ENCODE data around the gene POLQ. TPM values are rescaled to one million over a fixed set of nuclear protein-coding genes. Genes with fewer than 3 reads are reported as not detected.

Gene POLQ
- total and polyA plus RNA-seq, 9 of the 15 experiments (the other 6 are each of a cell fraction or from before 2014, with no cell fraction given) = 1.5 to 19.0 (median 8.8) TPM

DNA sequence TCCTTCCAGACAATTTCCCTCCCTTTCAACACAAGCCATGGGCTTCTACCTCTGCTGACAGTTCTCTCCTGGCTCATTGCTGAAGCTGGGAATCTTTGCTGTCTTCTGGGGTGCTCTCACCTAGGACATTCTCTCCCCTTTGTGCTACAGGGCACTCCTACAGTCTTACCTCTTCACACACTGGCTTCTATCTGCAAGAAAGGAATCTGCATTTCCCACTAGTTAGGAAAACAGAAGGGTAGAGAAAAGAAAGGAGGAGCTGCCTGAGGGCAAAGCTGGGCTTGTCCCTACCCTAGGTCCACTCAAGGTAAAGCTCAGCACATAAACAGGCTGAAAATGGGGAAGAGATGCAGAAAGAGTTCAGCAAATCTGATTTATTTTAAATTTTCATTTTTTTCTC lies 16.4 kb upstream of the POLQ start:
- TF ChIP-seq ZKSCAN3 (CRISPR knock-in tag; IDR thresholded peaks at IDR 0.05) = no peak
- TF ChIP-seq CHD1 (IDR thresholded peaks at IDR 0.05; ENCODE audit: low read length) = no peak
- no peak for TF ChIP-seq EGR1 (conservative IDR thresholded peaks at IDR 0.05)
- no peak for TF ChIP-seq ZNF311 (CRISPR knock-in tag; IDR thresholded peaks at IDR 0.05)
- no peak for TF ChIP-seq ZNF583 (CRISPR knock-in tag; IDR thresholded peaks at IDR 0.05)
- TF ChIP-seq MTF1 (CRISPR knock-in tag; IDR thresholded peaks at IDR 0.05; ENCODE audit: borderline replicate concordance) = no peak
- no peak for TF ChIP-seq SMAD4 (CRISPR knock-in tag; conservative IDR thresholded peaks at IDR 0.05)
- TF ChIP-seq, protein P1, sequence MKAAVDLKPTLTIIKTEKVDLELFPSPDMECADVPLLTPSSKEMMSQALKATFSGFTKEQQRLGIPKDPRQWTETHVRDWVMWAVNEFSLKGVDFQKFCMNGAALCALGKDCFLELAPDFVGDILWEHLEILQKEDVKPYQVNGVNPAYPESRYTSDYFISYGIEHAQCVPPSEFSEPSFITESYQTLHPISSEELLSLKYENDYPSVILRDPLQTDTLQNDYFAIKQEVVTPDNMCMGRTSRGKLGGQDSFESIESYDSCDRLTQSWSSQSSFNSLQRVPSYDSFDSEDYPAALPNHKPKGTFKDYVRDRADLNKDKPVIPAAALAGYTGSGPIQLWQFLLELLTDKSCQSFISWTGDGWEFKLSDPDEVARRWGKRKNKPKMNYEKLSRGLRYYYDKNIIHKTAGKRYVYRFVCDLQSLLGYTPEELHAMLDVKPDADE (conservative IDR thresholded peaks at IDR 0.05; ENCODE audit: control insufficient read depth, low read depth, low read length) = no peak
- TF ChIP-seq, protein P2, sequence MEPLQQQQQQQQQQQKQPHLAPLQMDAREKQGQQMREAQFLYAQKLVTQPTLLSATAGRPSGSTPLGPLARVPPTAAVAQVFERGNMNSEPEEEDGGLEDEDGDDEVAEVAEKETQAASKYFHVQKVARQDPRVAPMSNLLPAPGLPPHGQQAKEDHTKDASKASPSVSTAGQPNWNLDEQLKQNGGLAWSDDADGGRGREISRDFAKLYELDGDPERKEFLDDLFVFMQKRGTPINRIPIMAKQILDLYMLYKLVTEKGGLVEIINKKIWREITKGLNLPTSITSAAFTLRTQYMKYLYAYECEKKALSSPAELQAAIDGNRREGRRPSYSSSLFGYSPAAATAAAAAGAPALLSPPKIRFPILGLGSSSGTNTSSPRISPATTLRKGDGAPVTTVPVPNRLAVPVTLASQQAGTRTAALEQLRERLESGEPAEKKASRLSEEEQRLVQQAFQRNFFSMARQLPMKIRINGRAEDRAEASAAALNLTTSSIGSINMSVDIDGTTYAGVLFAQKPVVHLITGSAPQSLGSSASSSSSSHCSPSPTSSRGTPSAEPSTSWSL (CRISPR knock-in tag; IDR thresholded peaks at IDR 0.05; ENCODE audit: borderline replicate concordance) = no peak
- TF ChIP-seq, protein P3, sequence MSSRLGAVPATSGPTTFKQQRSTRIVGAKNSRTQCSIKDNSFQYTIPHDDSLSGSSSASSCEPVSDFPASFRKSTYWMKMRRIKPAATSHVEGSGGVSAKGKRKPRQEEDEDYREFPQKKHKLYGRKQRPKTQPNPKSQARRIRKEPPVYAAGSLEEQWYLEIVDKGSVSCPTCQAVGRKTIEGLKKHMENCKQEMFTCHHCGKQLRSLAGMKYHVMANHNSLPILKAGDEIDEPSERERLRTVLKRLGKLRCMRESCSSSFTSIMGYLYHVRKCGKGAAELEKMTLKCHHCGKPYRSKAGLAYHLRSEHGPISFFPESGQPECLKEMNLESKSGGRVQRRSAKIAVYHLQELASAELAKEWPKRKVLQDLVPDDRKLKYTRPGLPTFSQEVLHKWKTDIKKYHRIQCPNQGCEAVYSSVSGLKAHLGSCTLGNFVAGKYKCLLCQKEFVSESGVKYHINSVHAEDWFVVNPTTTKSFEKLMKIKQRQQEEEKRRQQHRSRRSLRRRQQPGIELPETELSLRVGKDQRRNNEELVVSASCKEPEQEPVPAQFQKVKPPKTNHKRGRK (tag; IDR thresholded peaks at IDR 0.05) = no peak
- TF ChIP-seq, protein P4, sequence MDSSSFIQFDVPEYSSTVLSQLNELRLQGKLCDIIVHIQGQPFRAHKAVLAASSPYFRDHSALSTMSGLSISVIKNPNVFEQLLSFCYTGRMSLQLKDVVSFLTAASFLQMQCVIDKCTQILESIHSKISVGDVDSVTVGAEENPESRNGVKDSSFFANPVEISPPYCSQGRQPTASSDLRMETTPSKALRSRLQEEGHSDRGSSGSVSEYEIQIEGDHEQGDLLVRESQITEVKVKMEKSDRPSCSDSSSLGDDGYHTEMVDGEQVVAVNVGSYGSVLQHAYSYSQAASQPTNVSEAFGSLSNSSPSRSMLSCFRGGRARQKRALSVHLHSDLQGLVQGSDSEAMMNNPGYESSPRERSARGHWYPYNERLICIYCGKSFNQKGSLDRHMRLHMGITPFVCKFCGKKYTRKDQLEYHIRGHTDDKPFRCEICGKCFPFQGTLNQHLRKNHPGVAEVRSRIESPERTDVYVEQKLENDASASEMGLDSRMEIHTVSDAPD (CRISPR knock-in tag; IDR thresholded peaks at IDR 0.05) = no peak
- no peak for TF ChIP-seq ZBED1 (IDR thresholded peaks at IDR 0.05)
- no peak for TF ChIP-seq FOXK1 (CRISPR knock-in tag; IDR thresholded peaks at IDR 0.05; ENCODE audit: borderline replicate concordance)
- TF ChIP-seq, protein P5, sequence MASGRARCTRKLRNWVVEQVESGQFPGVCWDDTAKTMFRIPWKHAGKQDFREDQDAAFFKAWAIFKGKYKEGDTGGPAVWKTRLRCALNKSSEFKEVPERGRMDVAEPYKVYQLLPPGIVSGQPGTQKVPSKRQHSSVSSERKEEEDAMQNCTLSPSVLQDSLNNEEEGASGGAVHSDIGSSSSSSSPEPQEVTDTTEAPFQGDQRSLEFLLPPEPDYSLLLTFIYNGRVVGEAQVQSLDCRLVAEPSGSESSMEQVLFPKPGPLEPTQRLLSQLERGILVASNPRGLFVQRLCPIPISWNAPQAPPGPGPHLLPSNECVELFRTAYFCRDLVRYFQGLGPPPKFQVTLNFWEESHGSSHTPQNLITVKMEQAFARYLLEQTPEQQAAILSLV (tag; IDR thresholded peaks at IDR 0.05) = no peak
- no peak for TF ChIP-seq TAF7 (tag; IDR thresholded peaks at IDR 0.05)
- TF ChIP-seq MCM7 (IDR thresholded peaks at IDR 0.05) = no peak
- Histone ChIP-seq H2AFZ (ENCODE audit: low read depth, low read length) (no peak overlapping the region), H3K4me3 (no peak overlapping the region), H3K36me3 (ENCODE audit: control insufficient read depth, insufficient read depth, low read length) (no peaks in the 10 kb centered on the region), H3K9ac (ENCODE audit: insufficient read depth in 1 of 2, low read depth in 2 of 2, low read length in 2 of 2) (no peak overlapping the region), H3K9me1 (ENCODE audit: control insufficient read depth, insufficient read depth, low read length) (no peaks in the 10 kb centered on the region), H3K9me3 (replicated peaks; ENCODE audit: control insufficient read depth, insufficient read depth, low read depth, low read length) (no peaks in the 10 kb centered on the region), H3K27me3 (ENCODE audit: control insufficient read depth in 2 of 2, insufficient read depth in 2 of 2, low read length in 2 of 2) (no peaks in the 10 kb centered on the region; a peak in 2 of 5 replicates), H3K4me1 (replicated peaks in 1 of 2; ENCODE audit: control insufficient read depth in 2 of 2, insufficient read depth in 2 of 2, low read length in 2 of 2) (no peaks in the 10 kb centered on the region; a peak in 1 of 5 replicates), H4K20me1 (replicated peaks; ENCODE audit: control insufficient read depth, insufficient read depth, low read length) (no peaks in the 10 kb centered on the region; the same call in 1 of the 2 replicates), H3K4me2 (ENCODE audit: insufficient read depth, low read length) (no peak overlapping the region), H3K79me2 (ENCODE audit: control insufficient read depth, insufficient read depth, low read length) (no peaks in the 10 kb centered on the region), H3K27ac (ENCODE audit: extremely low read depth, low read depth, low read length) (no peak overlapping the region)
- BruUV-seq (replicated peaks) = no TSS peak
- ChIA-PET POLR2A (no interaction called here), CTCF (ENCODE audit: low intra/inter-chr PET ratio) (no interaction called here)
- no peak for ATAC-seq
- intact Hi-C loops (cut with micrococcal nuclease) (no loop called here), in situ Hi-C loops (cut with MboI) (no loop called here)
- no peak for DNase-seq (ENCODE audit: extremely low read depth in 1 of 4, low spot score in 3 of 4)
- FAIRE-seq = no peak
